K562 (cell line): ENCODE data around the gene TTC28. TPM values are rescaled to one million over a fixed set of nuclear protein-coding genes. Genes with fewer than 3 reads are reported as not detected.

Experiments
- ARID2 ChIP-seq: fragments of 450-650 bp; IDR thresholded peaks from 2 replicates; pipeline ENCODE4 v1.6.1; 2017; ENCODE audit warnings: antibody characterized with exemption, mild to moderate bottlenecking
- CEBPG ChIP-seq, 3 experiments: fragments of 200-800 bp in 1 of 3; sonication (Bioruptor generic) in 1 of 3; sonication (generic) in 1 of 3; formaldehyde crosslinking in 1 of 3; IDR thresholded peaks in 2 of 3; conservative IDR thresholded peaks in 1 of 3; 2 replicates each; pipeline versions ENCODE4 v1.6.1 to v1.8.0; 2016 to 2022; ENCODE audit warnings: missing compliant biosample characterization in 2 of 3, missing genetic modification characterization in 2 of 3, mild to moderate bottlenecking in 1 of 3, missing genetic modification reagents in 1 of 3
- EZH2 ChIP-seq: IDR thresholded peaks from 2 replicates; pipeline ENCODE4 v1.6.1; 2012; ENCODE audit warnings: low read depth, mild to moderate bottlenecking, inconsistent platforms, low read length, borderline replicate concordance
- FOSL1 ChIP-seq: fragments of 200-800 bp; sonication (Bioruptor generic); conservative IDR thresholded peaks from 2 replicates; pipeline ENCODE4 v1.6.1; 2016; ENCODE audit warnings: missing genetic modification characterization, missing compliant biosample characterization
- HDAC2 ChIP-seq: fragments of 450-650 bp; IDR thresholded peaks from 2 replicates; pipeline ENCODE4 v1.6.1; 2016; ENCODE audit warnings: mild to moderate bottlenecking
- HES1 ChIP-seq: fragments of 450-650 bp; IDR thresholded peaks from 2 replicates; pipeline ENCODE4 v1.6.1; 2016; ENCODE audit warnings: low read depth, mild to moderate bottlenecking, moderate library complexity
- KLF16 ChIP-seq: IDR thresholded peaks from 2 replicates; pipeline ENCODE4 v1.6.1; 2016; ENCODE audit warnings: antibody characterized with exemption
- MEIS2 ChIP-seq: fragments of 450-650 bp; IDR thresholded peaks from 2 replicates; pipeline ENCODE4 v1.6.1; 2014; ENCODE audit warnings: mild to moderate bottlenecking; ENCODE audit not compliant: partially characterized antibody
- MIER1 ChIP-seq: fragments of 450-650 bp; IDR thresholded peaks from 2 replicates; pipeline ENCODE4 v1.6.1; 2016; ENCODE audit warnings: antibody characterized with exemption, mild to moderate bottlenecking, low read depth
- MITF ChIP-seq: IDR thresholded peaks from 2 replicates; pipeline ENCODE4 v1.6.1; 2014; ENCODE audit warnings: antibody characterized with exemption
- RBM25 ChIP-seq: fragments of 200-400 bp; formaldehyde crosslinking; IDR thresholded peaks from 2 replicates; pipeline ENCODE4 v1.6.1; 2018; ENCODE audit warnings: low read length, low read depth, moderate library complexity; ENCODE audit not compliant: severe bottlenecking
- TEAD1 ChIP-seq, 2 experiments: fragments of 450-650 bp in 1 of 2; sonication (generic) in 1 of 2; formaldehyde crosslinking; IDR thresholded peaks; 2 replicates each; pipeline versions ENCODE4 v1.4.0 to v1.8.0; 2020 to 2022; ENCODE audit warnings: mild to moderate bottlenecking in 2 of 2, missing genetic modification reagents in 1 of 2
- XRCC3 ChIP-seq: fragments of 450-650 bp; IDR thresholded peaks from 2 replicates; pipeline ENCODE4 v1.6.1; 2017; ENCODE audit warnings: mild to moderate bottlenecking, moderate library complexity
- ZBTB17 ChIP-seq: fragments of 450-650 bp; formaldehyde crosslinking; IDR thresholded peaks from 2 replicates; pipeline ENCODE4 v1.4.0; 2020; ENCODE audit warnings: mild to moderate bottlenecking
- ZFP30 ChIP-seq: fragments of 250-450 bp; sonication (Bioruptor Pico); IDR thresholded peaks from 2 replicates; pipeline ENCODE4 v1.8.0; 2022; ENCODE audit warnings: moderate library complexity, mild to moderate bottlenecking, inconsistent platforms, borderline replicate concordance
- ZNF212 ChIP-seq: fragments of 450-650 bp; formaldehyde crosslinking; IDR thresholded peaks from 2 replicates; pipeline ENCODE4 v1.4.0; 2020; ENCODE audit warnings: mild to moderate bottlenecking
- ZNF280A ChIP-seq: fragments of 450-650 bp; IDR thresholded peaks from 2 replicates; pipeline ENCODE4 v1.6.1; 2018; ENCODE audit warnings: mild to moderate bottlenecking, low read depth; ENCODE audit not compliant: partially characterized antibody
- ZNF408 ChIP-seq: fragments of 250-450 bp; sonication (Bioruptor Pico); IDR thresholded peaks from 2 replicates; pipeline ENCODE4 v1.4.0; 2020; ENCODE audit warnings: low read depth, mild to moderate bottlenecking, moderate library complexity
- ZNF780A ChIP-seq: fragments of 250-450 bp; sonication (Bioruptor Pico); IDR thresholded peaks from 2 replicates; pipeline ENCODE4 v1.5.0; 2021; ENCODE audit warnings: mild to moderate bottlenecking
- polyA plus RNA-seq, 8 experiments: library from polyadenylated mRNA; depleted of rRNA in 4 of 8; stranded (reverse) in 5 of 8; unstranded in 3 of 8; fragments of >200 nt; fragmentation: Nextera tagmentation in 2 of 8; fragmentation: Illumina TruSeq in 1 of 8; extraction: Ambion mirVana in 2 of 8; extraction: Trizol in 1 of 8; gene quantifications; 2 replicates each; pipeline versions ENCODE4 v1.2.1 to v1.2.3, GENCODE V29; 2011 to 2014; ENCODE audit warnings: inconsistent platforms in 1 of 8, missing spikeins in 1 of 8
- total RNA-seq, 7 experiments: library from RNA; depleted of rRNA in 6 of 7; stranded (reverse); fragments of >200 nt in 6 of 7; fragmentation: Illumina TruSeq in 2 of 7; extraction: Trizol in 2 of 7; gene quantifications; 2 replicates each; pipeline versions ENCODE4 v1.2.1 to v1.2.3, GENCODE V29; 2011 to 2021; ENCODE audit warnings: low replicate concordance in 1 of 7
- TF ChIP-seq, protein P1 (sequence below), 2 experiments: fragments of 450-650 bp in 1 of 2; sonication (generic) in 1 of 2; formaldehyde crosslinking in 1 of 2; IDR thresholded peaks in 1 of 2; conservative IDR thresholded peaks in 1 of 2; 2 replicates each; pipeline versions ENCODE4 v1.6.1 to v1.8.1; 2016 to 2023; ENCODE audit warnings: mild to moderate bottlenecking in 2 of 2, moderate library complexity in 2 of 2, inconsistent platforms in 1 of 2, missing genetic modification reagents in 1 of 2
- TF ChIP-seq, protein P2 (sequence below): fragments of 450-650 bp; conservative IDR thresholded peaks from 2 replicates; pipeline ENCODE4 v1.6.1; 2016; ENCODE audit warnings: missing genetic modification characterization, low read depth, mild to moderate bottlenecking, control low read depth, missing compliant biosample characterization

TTC28 gene
- total and polyA plus RNA-seq, 9 of the 15 experiments (the other 6 are each of a cell fraction or from before 2014, with no cell fraction given): 0.22 to 10.7 (median 3.1) TPM

GRCh38 chr22:28395920-28396753, 283.5 kb downstream of the TTC28 start (continued):
- TF ChIP-seq ZNF280A (no peak), ARID2 (no peak), HES1 (no peak), RBM25 (peak; percentile 9), FOSL1 (peak; percentile 75), ZNF408 (CRISPR knock-in tag) (no peak), MITF (no peak), EZH2 (no peak), CEBPG (CRISPR knock-in tag; IDR thresholded peaks at IDR 0.05) (no peak), CEBPG (tag; conservative IDR thresholded peaks at IDR 0.05 in 1 of 2, IDR thresholded peaks at IDR 0.05 in 1 of 2) (peak in 1 of 2 experiments; percentile 46; a peak in 1 of 4 replicates), XRCC3 (no peak), HDAC2 (peak; percentile 95), KLF16 (0 out of 2 replicates have a peak, but pooled peaks have one; percentile 11), ZNF212 (no peak), ZNF780A (CRISPR knock-in tag) (no peak), MEIS2 (peak; percentile 70), TEAD1 (CRISPR knock-in tag; IDR thresholded peaks at IDR 0.05) (no peak), MIER1 (no peak), ZBTB17 (CRISPR knock-in tag) (no peak), ZFP30 (CRISPR knock-in tag) (no peak)
- TF ChIP-seq, protein P1, sequence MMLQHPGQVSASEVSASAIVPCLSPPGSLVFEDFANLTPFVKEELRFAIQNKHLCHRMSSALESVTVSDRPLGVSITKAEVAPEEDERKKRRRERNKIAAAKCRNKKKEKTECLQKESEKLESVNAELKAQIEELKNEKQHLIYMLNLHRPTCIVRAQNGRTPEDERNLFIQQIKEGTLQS (IDR thresholded peaks at IDR 0.05): peak; percentile 47; the same call in 1 of the 2 replicates
- TF ChIP-seq, protein P1 (CRISPR knock-in tag; conservative IDR thresholded peaks at IDR 0.05): no peak
- TF ChIP-seq, protein P2, sequence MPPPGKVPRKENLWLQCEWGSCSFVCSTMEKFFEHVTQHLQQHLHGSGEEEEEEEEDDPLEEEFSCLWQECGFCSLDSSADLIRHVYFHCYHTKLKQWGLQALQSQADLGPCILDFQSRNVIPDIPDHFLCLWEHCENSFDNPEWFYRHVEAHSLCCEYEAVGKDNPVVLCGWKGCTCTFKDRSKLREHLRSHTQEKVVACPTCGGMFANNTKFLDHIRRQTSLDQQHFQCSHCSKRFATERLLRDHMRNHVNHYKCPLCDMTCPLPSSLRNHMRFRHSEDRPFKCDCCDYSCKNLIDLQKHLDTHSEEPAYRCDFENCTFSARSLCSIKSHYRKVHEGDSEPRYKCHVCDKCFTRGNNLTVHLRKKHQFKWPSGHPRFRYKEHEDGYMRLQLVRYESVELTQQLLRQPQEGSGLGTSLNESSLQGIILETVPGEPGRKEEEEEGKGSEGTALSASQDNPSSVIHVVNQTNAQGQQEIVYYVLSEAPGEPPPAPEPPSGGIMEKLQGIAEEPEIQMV: no peak
